Measurements from ENCODE around the gene BCAP31. TPM values are rescaled to one million over a fixed set of nuclear protein-coding genes. Genes with fewer than 3 reads are reported as not detected.
"Not testable (repeated sequence)": the region's sequence is repeated elsewhere in the genome, so short reads cannot be mapped to it uniquely, and the experiment has no call there.

BCAP31 gene
- total RNA-seq, 3 donors from 2014 or later = 158 to 209 (median 181) TPM

DNA sequence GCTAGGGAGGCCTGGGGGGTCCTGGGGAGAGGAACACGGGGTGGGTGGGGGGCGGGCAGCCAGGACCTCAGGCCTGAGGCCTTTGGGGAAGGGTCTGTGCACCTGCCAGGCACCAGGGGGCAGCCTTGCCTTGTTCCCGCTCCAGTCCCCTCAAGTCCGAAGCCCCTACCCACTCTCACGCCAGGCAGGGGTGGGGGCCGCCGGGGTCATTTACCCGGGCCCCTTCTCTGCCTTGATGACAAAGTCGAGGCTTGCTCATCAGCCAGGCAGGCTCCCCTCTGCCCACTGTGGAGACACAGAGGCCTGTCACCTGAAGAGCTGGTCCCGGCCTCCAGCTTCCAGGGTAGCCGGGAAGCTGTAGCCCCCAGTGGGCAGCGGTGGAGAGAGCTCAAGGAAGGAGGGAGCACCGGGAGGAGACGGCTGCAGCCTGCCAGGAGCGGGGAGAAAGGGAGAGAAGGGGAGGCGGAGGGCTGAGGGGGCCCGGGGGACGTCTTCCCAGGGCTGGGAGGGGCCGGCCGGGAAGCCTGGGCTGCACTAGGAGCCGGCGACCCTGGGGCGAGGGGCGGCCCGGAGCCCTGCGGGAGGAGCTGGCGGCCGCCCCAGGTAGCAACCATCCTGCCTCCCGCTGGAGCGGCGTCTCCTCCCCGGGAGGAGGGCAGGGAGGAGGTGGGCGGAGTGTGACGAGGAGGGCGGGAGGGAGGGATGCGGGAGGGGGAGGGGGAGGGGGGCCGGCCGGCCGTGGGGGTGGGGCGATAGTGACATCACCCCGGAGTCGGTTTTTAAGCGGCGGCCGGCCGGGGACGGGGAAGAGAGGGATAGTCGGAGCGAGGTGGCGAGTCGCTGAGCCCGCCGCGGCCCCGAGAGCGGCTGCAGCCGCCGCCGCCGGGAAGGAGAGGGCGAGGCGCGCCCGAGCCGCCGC lies 36.8 kb downstream of the BCAP31 start, which contains the start of gene SLC6A8:
Gene SLC6A8, plus strand, starts transcription at position 806 of the 919 bp plus-strand sequence. CDS start 649 bp downstream, outside the sequence.
- peak within 1 kb of the TSS; percentile 9 for H3K4me3 ChIP-seq
- intact Hi-C loops (cut with DNase I, micrococcal nuclease) = no loop called here
- H3K4me1 ChIP-seq (ENCODE audit: low read depth) = no peaks in the 10 kb centered on the region
- TF ChIP-seq, protein P1, sequence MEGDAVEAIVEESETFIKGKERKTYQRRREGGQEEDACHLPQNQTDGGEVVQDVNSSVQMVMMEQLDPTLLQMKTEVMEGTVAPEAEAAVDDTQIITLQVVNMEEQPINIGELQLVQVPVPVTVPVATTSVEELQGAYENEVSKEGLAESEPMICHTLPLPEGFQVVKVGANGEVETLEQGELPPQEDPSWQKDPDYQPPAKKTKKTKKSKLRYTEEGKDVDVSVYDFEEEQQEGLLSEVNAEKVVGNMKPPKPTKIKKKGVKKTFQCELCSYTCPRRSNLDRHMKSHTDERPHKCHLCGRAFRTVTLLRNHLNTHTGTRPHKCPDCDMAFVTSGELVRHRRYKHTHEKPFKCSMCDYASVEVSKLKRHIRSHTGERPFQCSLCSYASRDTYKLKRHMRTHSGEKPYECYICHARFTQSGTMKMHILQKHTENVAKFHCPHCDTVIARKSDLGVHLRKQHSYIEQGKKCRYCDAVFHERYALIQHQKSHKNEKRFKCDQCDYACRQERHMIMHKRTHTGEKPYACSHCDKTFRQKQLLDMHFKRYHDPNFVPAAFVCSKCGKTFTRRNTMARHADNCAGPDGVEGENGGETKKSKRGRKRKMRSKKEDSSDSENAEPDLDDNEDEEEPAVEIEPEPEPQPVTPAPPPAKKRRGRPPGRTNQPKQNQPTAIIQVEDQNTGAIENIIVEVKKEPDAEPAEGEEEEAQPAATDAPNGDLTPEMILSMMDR (IDR thresholded peaks at IDR 0.05) = no peak
- ATAC-seq (peak; percentile 80), DNase-seq (peak; percentile 68 to 82 (median 73))
- H3K9me3 ChIP-seq = no peaks in the 10 kb centered on the region
- H3K36me3 ChIP-seq (ENCODE audit: low read depth) = no peaks in the 10 kb centered on the region

DNA sequence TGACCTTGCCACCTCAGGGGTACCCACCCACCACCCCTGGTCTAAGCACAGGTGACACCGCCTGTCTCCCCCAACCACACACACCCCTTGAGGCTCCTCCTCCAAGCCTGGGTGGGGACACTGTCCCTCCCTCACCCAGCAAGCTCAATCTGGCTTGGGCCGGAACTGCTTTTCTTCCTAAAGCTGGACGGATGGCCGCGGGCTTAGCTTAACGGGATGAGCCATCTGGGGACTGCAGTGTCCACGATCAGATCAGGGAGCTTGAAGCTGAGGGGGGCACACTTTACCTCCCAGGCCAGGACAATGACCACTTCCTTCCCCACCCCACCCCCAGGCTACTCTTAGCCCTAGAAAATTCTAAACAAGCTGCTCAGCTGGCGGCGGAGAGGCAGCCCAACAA lies 37.5 kb downstream of the BCAP31 start:
- peak; percentile 53 for ATAC-seq
- Histone ChIP-seq H3K36me3 (ENCODE audit: low read depth) (no peaks in the 10 kb centered on the region), H3K4me1 (ENCODE audit: low read depth) (no peaks in the 10 kb centered on the region), H3K9me3 (no peaks in the 10 kb centered on the region), H3K4me3 (no peak overlapping the region)
- intact Hi-C loops (cut with DNase I, micrococcal nuclease) = no loop called here
- peak; percentile 63 to 65 (median 64) for DNase-seq
- TF ChIP-seq, protein P1 (IDR thresholded peaks at IDR 0.05) = no peak

DNA sequence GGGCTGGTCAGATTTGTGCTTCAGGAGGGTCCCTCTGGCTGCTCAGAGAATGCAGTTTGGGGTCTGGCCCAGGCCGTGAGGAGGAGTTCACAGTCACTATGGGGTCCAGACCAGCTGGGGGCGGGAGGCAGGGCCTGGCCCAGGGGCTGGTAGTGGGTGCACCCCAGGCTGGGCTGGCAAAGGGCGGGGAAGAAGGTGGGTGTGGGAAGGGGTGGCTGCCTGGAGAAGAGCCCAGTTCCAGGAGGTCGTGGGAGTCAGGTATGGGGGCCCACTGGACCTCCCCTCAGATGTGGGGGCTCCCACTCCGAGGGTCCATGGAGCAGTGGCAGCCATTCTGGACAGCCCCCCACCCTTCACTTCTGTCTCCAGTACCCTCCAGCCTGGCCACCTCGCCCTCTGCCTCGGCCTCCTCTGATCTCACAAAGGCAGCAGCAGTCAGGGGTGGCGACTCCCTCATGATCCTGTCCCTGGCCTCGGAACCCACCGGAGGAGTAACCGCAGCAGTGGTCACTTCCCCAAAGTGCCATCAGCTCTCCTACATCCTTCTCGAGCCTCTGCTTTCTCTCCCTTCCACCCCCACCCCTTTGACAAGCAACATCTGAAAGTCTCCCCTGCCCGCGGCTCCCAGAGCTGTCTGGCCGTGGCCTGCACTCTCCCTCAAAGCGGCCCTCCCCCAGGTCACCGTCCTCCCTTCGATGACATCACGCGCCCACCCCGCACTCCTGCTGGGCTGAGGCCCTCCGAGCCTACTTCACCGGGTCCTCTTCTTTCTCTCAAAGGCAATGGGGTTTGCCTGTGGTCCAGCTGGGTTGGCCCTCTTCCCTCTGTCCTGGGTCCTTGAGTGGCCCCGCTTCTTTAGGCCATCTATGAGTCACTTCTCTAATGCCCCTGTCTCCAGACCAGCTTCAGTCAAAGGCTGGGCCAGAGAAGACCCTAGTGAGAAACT lies 38.2 kb downstream of the BCAP31 start:
- no peak for ATAC-seq
- H3K36me3 ChIP-seq (ENCODE audit: low read depth) = no peaks in the 10 kb centered on the region
- TF ChIP-seq, protein P1 (IDR thresholded peaks at IDR 0.05) = no peak
- DNase-seq = peak in 1 of 3 donors; percentile 50
- intact Hi-C loops (cut with DNase I, micrococcal nuclease) = no loop called here
- H3K4me3 ChIP-seq = no peak overlapping the region
- no peaks in the 10 kb centered on the region for H3K4me1 ChIP-seq (ENCODE audit: low read depth)
- H3K9me3 ChIP-seq = no peaks in the 10 kb centered on the region

DNA sequence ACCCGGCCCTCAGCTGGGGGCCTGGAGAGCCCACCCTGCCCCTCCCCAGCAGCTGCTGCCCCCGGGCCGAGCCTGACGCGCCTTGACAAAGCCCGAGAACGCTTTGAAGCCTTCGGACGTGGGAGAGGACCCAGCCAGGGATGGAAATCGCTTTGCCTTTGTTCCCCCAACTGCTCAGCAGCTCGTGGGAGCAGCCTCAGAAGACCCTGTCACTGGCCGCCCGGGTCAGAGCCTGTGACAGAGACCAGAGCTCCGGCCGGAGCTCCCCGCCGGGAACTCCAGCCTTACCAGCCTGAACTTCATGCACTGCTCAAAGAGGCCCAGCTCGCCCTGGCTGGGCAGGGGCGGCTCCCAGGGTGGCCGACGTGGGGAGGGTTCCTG lies 39.0 kb downstream of the BCAP31 start:
- Histone ChIP-seq H3K4me3 (no peak overlapping the region), H3K9me3 (no peaks in the 10 kb centered on the region), H3K36me3 (ENCODE audit: low read depth) (no peaks in the 10 kb centered on the region), H3K4me1 (ENCODE audit: low read depth) (no peaks in the 10 kb centered on the region)
- TF ChIP-seq, protein P1 (IDR thresholded peaks at IDR 0.05) = no peak
- intact Hi-C loops (cut with DNase I, micrococcal nuclease) = no loop called here
- ATAC-seq = no peak
- DNase-seq = no peak

DNA sequence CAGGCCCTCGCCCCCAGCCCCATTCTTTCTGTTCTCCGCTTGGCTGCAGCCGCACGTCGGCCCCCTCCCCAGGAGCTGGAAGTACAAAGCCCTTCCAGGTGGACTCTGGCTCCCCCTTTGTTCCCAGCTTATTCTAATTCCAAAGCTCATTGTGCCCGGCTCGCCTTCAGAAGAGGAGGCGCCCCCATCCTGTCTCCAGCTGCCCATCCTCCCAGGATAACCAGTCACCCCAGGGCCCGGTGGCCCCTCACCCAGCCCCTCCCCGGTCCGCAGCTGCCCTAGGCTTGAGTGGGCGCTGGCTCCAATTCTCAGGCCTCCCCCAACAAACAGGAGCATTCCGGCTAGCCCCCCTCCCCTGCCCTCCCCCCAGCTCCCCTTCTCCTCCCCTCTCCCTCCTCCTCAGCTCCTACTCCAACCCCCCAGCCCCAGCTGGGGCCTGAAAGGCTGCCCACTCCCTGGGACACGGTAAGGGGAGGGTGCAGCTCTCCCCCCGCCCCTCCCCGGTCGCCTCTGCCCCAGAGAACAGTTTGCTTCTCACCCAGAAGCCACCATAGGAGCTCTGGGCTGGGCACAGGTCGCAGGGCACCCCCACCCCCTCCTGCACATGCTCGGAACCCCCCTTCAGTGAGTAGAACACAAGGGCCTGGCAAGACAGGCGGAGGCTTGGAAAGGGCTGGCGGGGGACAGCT lies 39.6 kb downstream of the BCAP31 start:
- ATAC-seq = no peak
- Histone ChIP-seq H3K36me3 (ENCODE audit: low read depth) (no peaks in the 10 kb centered on the region), H3K4me3 (no peak overlapping the region), H3K4me1 (ENCODE audit: low read depth) (no peaks in the 10 kb centered on the region), H3K9me3 (no peaks in the 10 kb centered on the region)
- no peak for DNase-seq
- TF ChIP-seq, protein P1 (IDR thresholded peaks at IDR 0.05) = no peak
- intact Hi-C loops (cut with DNase I, micrococcal nuclease) = no loop called here

DNA sequence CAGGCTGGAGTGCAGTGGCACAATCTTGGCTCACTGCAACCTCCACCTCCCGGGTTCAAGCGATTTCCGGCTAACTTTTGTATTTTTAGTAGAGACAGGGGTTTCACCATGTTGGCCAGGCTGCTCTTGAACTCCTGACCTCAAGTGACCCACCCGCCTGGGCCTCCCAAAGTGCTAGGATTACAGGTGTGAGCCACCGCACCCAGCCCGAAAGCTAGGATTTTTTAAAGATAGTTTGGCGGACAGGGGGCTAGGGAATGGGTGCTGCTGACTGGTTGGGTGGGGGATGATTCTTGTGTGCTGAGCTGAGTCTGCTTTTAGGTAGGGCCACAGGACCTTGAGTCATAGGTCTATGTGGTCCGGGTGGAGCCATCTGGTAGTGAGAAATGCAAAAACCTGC lies 40.7 kb downstream of the BCAP31 start:
- H3K4me1 ChIP-seq (ENCODE audit: low read depth); intact Hi-C loops (cut with DNase I, micrococcal nuclease); ATAC-seq; H3K36me3 ChIP-seq (ENCODE audit: low read depth); DNase-seq; H3K9me3 ChIP-seq; H3K4me3 ChIP-seq: not testable (repeated sequence)
